ENCODE results near the gene TMEM89. TPM values are rescaled to one million over a fixed set of nuclear protein-coding genes. Genes with fewer than 3 reads are reported as not detected.

Gene TMEM89
- total and polyA plus RNA-seq, 2 of the 13 experiments (the other 11 are each of a cell fraction or from before 2014, with no cell fraction given) = 0.31 to 0.59 TPM

DNA sequence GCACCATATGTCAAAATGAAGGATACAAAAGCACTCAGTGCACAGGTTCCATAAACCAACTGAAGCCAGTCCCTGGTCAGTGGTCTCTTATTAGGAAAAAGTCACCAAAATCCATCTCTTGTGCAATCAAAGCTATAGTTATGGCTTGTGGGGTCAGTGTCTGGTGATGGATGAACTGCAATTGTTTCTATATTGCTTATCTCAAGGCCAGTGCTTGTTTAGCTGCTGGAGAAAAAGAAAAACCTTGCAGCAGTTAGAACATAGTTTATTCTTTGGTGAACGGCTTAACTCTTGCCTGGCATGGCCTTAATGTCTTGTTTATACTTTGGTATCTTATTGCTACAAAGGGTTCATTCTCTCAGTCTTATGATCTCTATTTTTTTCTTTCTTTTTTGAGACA, 9.3 kb downstream of the TMEM89 start (continued):
- TF ChIP-seq CEBPG (CRISPR knock-in tag; IDR thresholded peaks at IDR 0.05) = peak; percentile 76
- TF ChIP-seq, protein P1, sequence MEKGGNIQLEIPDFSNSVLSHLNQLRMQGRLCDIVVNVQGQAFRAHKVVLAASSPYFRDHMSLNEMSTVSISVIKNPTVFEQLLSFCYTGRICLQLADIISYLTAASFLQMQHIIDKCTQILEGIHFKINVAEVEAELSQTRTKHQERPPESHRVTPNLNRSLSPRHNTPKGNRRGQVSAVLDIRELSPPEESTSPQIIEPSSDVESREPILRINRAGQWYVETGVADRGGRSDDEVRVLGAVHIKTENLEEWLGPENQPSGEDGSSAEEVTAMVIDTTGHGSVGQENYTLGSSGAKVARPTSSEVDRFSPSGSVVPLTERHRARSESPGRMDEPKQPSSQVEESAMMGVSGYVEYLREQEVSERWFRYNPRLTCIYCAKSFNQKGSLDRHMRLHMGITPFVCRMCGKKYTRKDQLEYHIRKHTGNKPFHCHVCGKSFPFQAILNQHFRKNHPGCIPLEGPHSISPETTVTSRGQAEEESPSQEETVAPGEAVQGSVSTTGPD (CRISPR knock-in tag; IDR thresholded peaks at IDR 0.05) = peak; percentile 42; the same call in 1 of the 2 replicates

DNA sequence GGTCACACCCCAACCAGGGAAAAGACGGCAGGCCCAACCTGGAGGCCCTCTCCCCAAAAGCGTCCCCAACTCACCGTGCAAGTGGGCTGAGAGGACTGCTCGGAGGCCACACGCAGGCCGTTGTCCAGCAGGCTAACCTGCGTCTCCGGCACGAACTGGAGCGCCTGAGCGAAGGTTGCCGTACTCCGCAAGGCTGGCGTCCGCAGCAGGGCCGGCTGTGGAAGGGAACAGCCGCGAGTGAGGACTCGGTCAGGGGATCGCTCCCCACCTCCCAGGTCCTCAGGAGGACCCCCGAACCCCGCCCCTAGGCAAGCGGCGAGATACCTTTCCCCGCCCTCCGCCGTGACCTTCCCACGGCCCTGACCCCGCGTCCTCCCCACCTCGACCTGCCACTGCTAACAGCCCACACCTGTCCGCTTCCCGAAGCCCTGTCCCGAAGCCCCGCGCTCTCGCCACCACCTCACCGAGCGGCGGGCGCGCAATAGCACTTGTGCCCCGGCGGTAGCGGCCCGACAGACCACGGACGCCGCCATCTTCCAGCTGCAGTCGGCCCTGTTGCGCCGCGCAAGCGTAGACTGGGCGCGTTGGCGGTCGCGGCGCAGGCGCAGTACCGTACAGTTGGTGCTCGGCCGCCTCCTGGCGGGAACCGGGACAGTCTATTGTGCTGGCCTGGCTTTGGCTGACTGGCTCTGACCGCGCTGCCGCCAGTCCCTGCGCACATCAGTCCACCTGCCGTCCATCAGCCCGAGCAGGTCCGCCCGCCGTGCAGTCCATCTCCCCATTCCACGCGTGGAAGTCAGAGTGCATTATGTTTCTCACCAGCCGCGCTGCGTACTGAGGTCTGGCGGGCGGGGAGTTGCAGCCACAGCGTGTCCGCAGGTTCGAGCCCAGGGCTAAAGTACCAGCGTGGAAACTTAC, 12.2 kb downstream of the TMEM89 start, which contains the start of gene UQCRC1:
UQCRC1 (minus strand) TSS at position 559 of the 918 bp plus-strand sequence; CDS start at position 533, 26 bp downstream.
- ATAC-seq (peak; percentile 98), FAIRE-seq (peak; percentile 40), DNase-seq (ENCODE audit: low spot score) (peak; percentile 85)
- Histone ChIP-seq H3K4me2 (ENCODE audit: low read depth, low read length) (peak within 1 kb of the TSS; percentile 82), H3K4me3 (replicated peaks in 1 of 3; ENCODE audit: insufficient read depth in 1 of 3, low read depth in 2 of 3, low read length in 3 of 3) (peak within 1 kb of the TSS; percentile 77 to 98 (median 96)), H3K27me3 (ENCODE audit: control insufficient read depth in 1 of 2, insufficient read depth in 2 of 2, low read length in 2 of 2) (no peaks in the 10 kb centered on the region; a peak in 1 of 5 replicates), H4K20me1 (ENCODE audit: insufficient read depth, low read length) (peaks cover 2% of the 10 kb centered on the region; the same call in 1 of the 2 replicates), H3K9ac (ENCODE audit: insufficient read depth, low read depth, low read length) (peak within 1 kb of the TSS; percentile 91), H3K4me1 (ENCODE audit: insufficient read depth, low read length) (peaks cover 58% of the 10 kb centered on the region), H3K9me3 (ENCODE audit: low read length) (no peaks in the 10 kb centered on the region), H3K36me3 (replicated peaks in 1 of 2; ENCODE audit: control insufficient read depth in 1 of 2, insufficient read depth in 2 of 2, low read length in 2 of 2) (peaks cover 13 to 26% of the 10 kb centered on the region in 2 experiments), H3K79me2 (ENCODE audit: insufficient read depth, low read length) (peaks cover 22% of the 10 kb centered on the region), H3K27ac (ENCODE audit: extremely low read length, insufficient read depth, low read length) (peak within 1 kb of the TSS; percentile 68), H2AFZ (ENCODE audit: low read length) (no peak within 1 kb of the TSS)
- in situ Hi-C loops (cut with HindIII; ENCODE audit: extremely low pct_ligation_motif_present, low pct_unique_long_range_greater_than_20kb) = no loop called here
- intact Hi-C loops (cut with micrococcal nuclease; ENCODE audit: unreplicated experiment) = loop anchor here (2.0 kb wide), 1 partner anchor 25 kb away; the partner anchor contains the start of gene SLC26A6
- 11% methylated on average over 13 of the region's 86 CpGs for WGBS (ENCODE audit: low lambda C conversion rate)
- BruUV-seq (replicated peaks) = no TSS peak
- POLR2A ChIA-PET = interaction anchor here (0.6 to 1.7 kb wide), 12 partner anchors 9 to 170 kb away, joined by 3 to 30 read pairs (median 4); partner anchors contain the start of genes CCDC51, CELSR3, PFKFB4 and SLC26A6
- CTCF ChIA-PET (ENCODE audit: low intra/inter-chr PET ratio, low total read pairs) = interaction anchor here (0.7 to 1.7 kb wide), 2 partner anchors 26 to 51 kb away, joined by 4 to 13 read pairs; partner anchors contain the start of gene SLC26A6
- TF ChIP-seq SNAI1 (CRISPR knock-in tag; IDR thresholded peaks at IDR 0.05; ENCODE audit: borderline replicate concordance) = peak; percentile 96
- TF ChIP-seq FOXO1 (CRISPR knock-in tag; IDR thresholded peaks at IDR 0.05) = peak; percentile 46; the same call in 1 of the 2 replicates
- TF ChIP-seq ZNF274 (CRISPR knock-in tag; IDR thresholded peaks at IDR 0.05) = peak; percentile 54
- TF ChIP-seq CREB1 (IDR thresholded peaks at IDR 0.05) = 0 out of 2 replicates have a peak, but pooled peaks have one; percentile 5
- no peak for TF ChIP-seq CREB1 (CRISPR knock-in tag; IDR thresholded peaks at IDR 0.05)
- TF ChIP-seq, protein P2, sequence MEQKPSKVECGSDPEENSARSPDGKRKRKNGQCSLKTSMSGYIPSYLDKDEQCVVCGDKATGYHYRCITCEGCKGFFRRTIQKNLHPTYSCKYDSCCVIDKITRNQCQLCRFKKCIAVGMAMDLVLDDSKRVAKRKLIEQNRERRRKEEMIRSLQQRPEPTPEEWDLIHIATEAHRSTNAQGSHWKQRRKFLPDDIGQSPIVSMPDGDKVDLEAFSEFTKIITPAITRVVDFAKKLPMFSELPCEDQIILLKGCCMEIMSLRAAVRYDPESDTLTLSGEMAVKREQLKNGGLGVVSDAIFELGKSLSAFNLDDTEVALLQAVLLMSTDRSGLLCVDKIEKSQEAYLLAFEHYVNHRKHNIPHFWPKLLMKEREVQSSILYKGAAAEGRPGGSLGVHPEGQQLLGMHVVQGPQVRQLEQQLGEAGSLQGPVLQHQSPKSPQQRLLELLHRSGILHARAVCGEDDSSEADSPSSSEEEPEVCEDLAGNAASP (CRISPR knock-in tag; IDR thresholded peaks at IDR 0.05; ENCODE audit: borderline replicate concordance) = peak; percentile 20; the same call in 1 of the 2 replicates
- peak; percentile 81 for TF ChIP-seq ZBTB7A (CRISPR knock-in tag; IDR thresholded peaks at IDR 0.05)
- TF ChIP-seq ZNF841 (CRISPR knock-in tag; IDR thresholded peaks at IDR 0.05; ENCODE audit: borderline replicate concordance) = no peak
- TF ChIP-seq, protein P3, sequence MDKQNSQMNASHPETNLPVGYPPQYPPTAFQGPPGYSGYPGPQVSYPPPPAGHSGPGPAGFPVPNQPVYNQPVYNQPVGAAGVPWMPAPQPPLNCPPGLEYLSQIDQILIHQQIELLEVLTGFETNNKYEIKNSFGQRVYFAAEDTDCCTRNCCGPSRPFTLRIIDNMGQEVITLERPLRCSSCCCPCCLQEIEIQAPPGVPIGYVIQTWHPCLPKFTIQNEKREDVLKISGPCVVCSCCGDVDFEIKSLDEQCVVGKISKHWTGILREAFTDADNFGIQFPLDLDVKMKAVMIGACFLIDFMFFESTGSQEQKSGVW (CRISPR knock-in tag; IDR thresholded peaks at IDR 0.05; ENCODE audit: borderline replicate concordance) = 0 out of 2 replicates have a peak, but pooled peaks have one; percentile 35
- peak; percentile 64 for TF ChIP-seq HNRNPK (IDR thresholded peaks at IDR 0.05; ENCODE audit: low read depth, low read length, poor library complexity, severe bottlenecking)
- TF ChIP-seq, protein P4, sequence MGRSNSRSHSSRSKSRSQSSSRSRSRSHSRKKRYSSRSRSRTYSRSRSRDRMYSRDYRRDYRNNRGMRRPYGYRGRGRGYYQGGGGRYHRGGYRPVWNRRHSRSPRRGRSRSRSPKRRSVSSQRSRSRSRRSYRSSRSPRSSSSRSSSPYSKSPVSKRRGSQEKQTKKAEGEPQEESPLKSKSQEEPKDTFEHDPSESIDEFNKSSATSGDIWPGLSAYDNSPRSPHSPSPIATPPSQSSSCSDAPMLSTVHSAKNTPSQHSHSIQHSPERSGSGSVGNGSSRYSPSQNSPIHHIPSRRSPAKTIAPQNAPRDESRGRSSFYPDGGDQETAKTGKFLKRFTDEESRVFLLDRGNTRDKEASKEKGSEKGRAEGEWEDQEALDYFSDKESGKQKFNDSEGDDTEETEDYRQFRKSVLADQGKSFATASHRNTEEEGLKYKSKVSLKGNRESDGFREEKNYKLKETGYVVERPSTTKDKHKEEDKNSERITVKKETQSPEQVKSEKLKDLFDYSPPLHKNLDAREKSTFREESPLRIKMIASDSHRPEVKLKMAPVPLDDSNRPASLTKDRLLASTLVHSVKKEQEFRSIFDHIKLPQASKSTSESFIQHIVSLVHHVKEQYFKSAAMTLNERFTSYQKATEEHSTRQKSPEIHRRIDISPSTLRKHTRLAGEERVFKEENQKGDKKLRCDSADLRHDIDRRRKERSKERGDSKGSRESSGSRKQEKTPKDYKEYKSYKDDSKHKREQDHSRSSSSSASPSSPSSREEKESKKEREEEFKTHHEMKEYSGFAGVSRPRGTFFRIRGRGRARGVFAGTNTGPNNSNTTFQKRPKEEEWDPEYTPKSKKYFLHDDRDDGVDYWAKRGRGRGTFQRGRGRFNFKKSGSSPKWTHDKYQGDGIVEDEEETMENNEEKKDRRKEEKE (IDR thresholded peaks at IDR 0.05) = no peak
- no peak for TF ChIP-seq SIX1 (CRISPR knock-in tag; IDR thresholded peaks at IDR 0.05; ENCODE audit: borderline replicate concordance)
